Parathyroid adenoma (tissue), 2 donors: ENCODE measurements around the gene DOCK8.
"Not testable (repeated sequence)": the region's sequence is repeated elsewhere in the genome, so short reads cannot be mapped to it uniquely, and the experiment has no call there.

ENCODE experiments used
- H2AFZ ChIP-seq: fragments of 300-600 bp; sonication (generic); one replicate; pipeline ENCODE4 v1.7.0; 2017; ENCODE audit warnings: antibody characterized with exemption, mild to moderate bottlenecking
- H3K27ac ChIP-seq: fragments of 300-600 bp; sonication (generic); one replicate; pipeline ENCODE4 v1.7.0; 2017
- H3K27me3 ChIP-seq: fragments of 300-600 bp; sonication (generic); one replicate; pipeline ENCODE4 v1.7.0; 2017; ENCODE audit warnings: low read length; ENCODE audit not compliant: control insufficient read depth, insufficient read depth
- H3K36me3 ChIP-seq: fragments of 300-600 bp; sonication (generic); one replicate; pipeline ENCODE4 v1.7.0; 2017; ENCODE audit warnings: low read length; ENCODE audit not compliant: control insufficient read depth, insufficient read depth
- H3K4me1 ChIP-seq: fragments of 300-600 bp; sonication (generic); one replicate; pipeline ENCODE4 v1.7.0; 2017; ENCODE audit warnings: control low read depth
- H3K4me2 ChIP-seq: fragments of 300-600 bp; sonication (generic); one replicate; pipeline ENCODE4 v1.7.0; 2017; ENCODE audit warnings: low read length
- H3K4me3 ChIP-seq: fragments of 300-600 bp; sonication (generic); one replicate; pipeline ENCODE4 v1.7.0; 2017; ENCODE audit warnings: low read depth, low read length
- H3K79me2 ChIP-seq: fragments of 300-600 bp; sonication (generic); one replicate; pipeline ENCODE4 v1.7.0; 2017; ENCODE audit warnings: control low read depth
- H3K9ac ChIP-seq: fragments of 300-600 bp; sonication (generic); one replicate; pipeline ENCODE4 v1.7.0; 2017; ENCODE audit warnings: mild to moderate bottlenecking
- H3K9me3 ChIP-seq: fragments of 300-600 bp; sonication (generic); one replicate; pipeline ENCODE4 v1.7.0; 2017; ENCODE audit warnings: low read length; ENCODE audit not compliant: control insufficient read depth
- TF ChIP-seq, protein P1 (sequence below): fragments of 300-600 bp; sonication (generic); IDR thresholded peaks from one replicate; pipeline ENCODE4 v1.7.0; 2017; ENCODE audit warnings: antibody characterized with exemption, mild to moderate bottlenecking
- donor health status: primary hyperparathyroidism.

The DOCK8 gene

DNA sequence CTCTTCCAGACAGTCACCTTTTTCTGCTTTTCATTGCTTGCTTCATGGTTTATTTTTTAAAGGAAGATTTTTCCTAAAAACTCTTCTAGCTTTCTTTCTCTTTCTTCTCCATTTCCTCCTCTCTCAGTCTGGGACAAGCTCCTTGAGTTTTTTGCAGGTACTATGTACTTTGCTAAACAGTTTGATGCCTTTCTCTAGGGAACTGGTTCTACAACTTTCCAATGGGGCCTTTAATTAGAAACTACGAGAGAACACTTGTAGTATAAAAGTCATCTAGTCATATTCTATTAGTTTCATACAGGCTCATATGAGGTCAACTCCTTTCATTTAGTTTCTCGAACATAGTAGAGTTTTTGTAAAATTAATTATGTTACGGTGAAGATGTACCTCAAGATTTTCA lies 189.6 kb downstream of the DOCK8 start:
- Histone ChIP-seq H3K4me1 (no peaks in the 10 kb centered on the region), H3K4me2 (no peak overlapping the region), H2AFZ (no peak overlapping the region), H3K36me3 (no peaks in the 10 kb centered on the region), H3K27ac (no peak overlapping the region), H3K4me3 (no peak overlapping the region), H3K27me3 (no peaks in the 10 kb centered on the region), H3K79me2 (no peaks in the 10 kb centered on the region), H3K9me3 (no peaks in the 10 kb centered on the region), H3K9ac (no peak overlapping the region)
- TF ChIP-seq, protein P1, sequence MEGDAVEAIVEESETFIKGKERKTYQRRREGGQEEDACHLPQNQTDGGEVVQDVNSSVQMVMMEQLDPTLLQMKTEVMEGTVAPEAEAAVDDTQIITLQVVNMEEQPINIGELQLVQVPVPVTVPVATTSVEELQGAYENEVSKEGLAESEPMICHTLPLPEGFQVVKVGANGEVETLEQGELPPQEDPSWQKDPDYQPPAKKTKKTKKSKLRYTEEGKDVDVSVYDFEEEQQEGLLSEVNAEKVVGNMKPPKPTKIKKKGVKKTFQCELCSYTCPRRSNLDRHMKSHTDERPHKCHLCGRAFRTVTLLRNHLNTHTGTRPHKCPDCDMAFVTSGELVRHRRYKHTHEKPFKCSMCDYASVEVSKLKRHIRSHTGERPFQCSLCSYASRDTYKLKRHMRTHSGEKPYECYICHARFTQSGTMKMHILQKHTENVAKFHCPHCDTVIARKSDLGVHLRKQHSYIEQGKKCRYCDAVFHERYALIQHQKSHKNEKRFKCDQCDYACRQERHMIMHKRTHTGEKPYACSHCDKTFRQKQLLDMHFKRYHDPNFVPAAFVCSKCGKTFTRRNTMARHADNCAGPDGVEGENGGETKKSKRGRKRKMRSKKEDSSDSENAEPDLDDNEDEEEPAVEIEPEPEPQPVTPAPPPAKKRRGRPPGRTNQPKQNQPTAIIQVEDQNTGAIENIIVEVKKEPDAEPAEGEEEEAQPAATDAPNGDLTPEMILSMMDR = no peak

DNA sequence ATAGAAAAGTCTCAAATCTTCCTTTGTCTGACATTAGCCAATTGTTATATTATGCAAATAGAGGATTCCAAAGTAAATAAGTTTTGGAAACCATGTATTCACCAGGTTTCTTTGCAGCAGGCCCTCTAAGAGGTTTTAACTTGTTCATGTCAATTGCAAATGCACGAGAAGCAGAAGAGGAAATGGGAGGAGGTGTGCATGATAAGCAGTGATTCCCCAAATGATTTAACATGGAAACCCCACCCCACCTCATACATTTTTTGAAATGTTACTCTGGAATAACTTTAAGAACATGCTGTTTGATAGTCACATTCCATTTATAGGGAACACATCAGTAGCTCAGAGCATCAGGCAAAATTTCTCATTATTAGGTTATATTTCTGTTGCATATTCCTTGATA lies 190.7 kb downstream of the DOCK8 start:
- Histone ChIP-seq H3K79me2 (no peaks in the 10 kb centered on the region), H3K36me3 (no peaks in the 10 kb centered on the region)

DNA sequence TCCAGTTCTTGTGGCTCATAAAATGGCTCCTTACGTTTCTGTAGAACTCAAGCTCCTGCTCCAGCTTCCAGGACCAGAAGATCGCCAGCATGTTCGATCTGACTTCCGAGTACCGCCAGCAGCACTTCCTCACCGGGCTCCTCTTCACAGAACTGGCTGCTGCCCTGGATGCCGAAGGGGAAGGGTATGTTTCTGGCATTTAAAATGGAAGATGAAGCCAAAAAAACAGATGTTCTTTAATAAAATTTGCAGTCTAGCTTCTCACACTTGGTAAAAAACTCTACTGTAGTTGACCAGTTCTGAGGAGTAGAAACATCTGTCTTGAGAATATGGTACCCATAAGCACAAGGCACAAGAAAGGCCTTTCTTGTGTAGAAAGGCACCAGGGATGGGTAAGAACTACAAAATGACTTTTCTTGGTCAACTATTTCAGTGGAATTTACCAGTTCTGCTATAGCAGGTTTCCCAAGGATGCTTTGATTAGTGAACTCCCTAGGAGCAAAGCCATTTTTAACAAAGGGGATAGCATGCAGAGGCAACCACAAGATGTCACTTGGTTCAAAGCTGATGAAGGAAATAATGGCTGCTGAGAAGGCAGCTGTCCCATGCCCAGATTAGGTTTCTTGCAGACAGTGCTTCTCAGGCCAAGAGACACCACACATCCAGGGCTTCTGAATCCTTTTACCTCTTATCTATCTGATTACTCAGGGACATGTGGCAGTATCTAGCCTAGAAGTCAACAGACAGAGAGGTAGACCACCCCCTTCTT lies 192.4 kb downstream of the DOCK8 start:
- Histone ChIP-seq H3K9ac (no peak overlapping the region), H3K79me2 (no peaks in the 10 kb centered on the region), H3K9me3 (no peaks in the 10 kb centered on the region), H3K36me3 (no peaks in the 10 kb centered on the region), H2AFZ (no peak overlapping the region), H3K4me3 (no peak overlapping the region), H3K4me1 (no peaks in the 10 kb centered on the region), H3K4me2 (no peak overlapping the region), H3K27me3 (no peaks in the 10 kb centered on the region), H3K27ac (no peak overlapping the region)
- TF ChIP-seq, protein P1 = no peak

More for the DNA sequence above, 190.7 kb downstream of the DOCK8 start:
- H3K27me3 ChIP-seq = no peaks in the 10 kb centered on the region
- no peaks in the 10 kb centered on the region for H3K9me3 ChIP-seq
- no peak overlapping the region for H3K9ac ChIP-seq
- no peak overlapping the region for H3K27ac ChIP-seq
- H3K4me1 ChIP-seq = no peaks in the 10 kb centered on the region
- H2AFZ ChIP-seq = no peak overlapping the region
- no peak overlapping the region for H3K4me3 ChIP-seq
- H3K4me2 ChIP-seq = no peak overlapping the region
- TF ChIP-seq, protein P1 = no peak

DNA sequence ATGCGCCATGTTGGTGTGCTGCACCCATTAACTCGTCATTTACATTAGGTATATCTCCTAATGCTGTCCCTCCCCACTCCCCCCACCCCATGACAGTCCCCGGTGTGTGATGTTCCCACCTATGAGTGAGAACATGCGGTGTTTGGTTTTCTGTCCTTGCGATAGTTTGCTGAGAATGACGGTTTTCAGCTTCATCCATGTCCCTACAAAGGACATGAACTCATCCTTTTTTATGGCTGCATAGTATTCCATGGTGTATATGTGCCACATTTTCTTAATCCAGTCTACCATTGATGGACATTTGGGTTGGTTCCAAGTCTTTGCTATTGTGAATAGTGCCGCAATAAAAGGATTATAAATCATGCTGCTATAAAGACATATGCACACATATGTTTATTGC lies 195.0 kb downstream of the DOCK8 start:
- H2AFZ ChIP-seq, H3K27ac ChIP-seq, H3K36me3 ChIP-seq, H3K4me3 ChIP-seq, H3K4me2 ChIP-seq, H3K27me3 ChIP-seq, H3K9me3 ChIP-seq, H3K4me1 ChIP-seq, H3K79me2 ChIP-seq, H3K9ac ChIP-seq: not testable (repeated sequence)

DNA sequence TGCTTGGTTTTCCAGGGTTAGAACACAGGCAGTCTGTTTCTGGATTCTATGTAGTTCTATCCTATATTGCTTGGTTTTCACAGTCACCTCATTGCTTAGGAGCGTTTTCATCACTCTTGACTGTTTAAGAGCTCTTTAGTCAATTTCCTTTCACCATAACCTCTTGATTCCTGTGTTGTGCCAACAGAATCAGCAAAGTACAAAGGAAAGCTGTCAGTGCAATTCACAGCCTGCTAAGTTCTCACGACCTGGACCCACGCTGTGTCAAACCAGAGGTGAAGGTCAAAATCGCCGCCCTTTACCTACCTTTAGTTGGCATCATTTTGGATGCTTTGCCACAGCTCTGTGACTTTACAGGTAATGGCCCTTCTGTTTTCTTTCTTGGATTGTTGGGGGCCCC lies 199.9 kb downstream of the DOCK8 start:
- no peak overlapping the region for H3K4me2 ChIP-seq
- no peak overlapping the region for H2AFZ ChIP-seq
- H3K79me2 ChIP-seq = no peaks in the 10 kb centered on the region
- no peaks in the 10 kb centered on the region for H3K4me1 ChIP-seq
- H3K27me3 ChIP-seq = no peaks in the 10 kb centered on the region
- no peak overlapping the region for H3K4me3 ChIP-seq
- H3K27ac ChIP-seq = no peak overlapping the region
- no peak overlapping the region for H3K9ac ChIP-seq
- TF ChIP-seq, protein P1 = no peak
- H3K36me3 ChIP-seq = no peaks in the 10 kb centered on the region
- H3K9me3 ChIP-seq = no peaks in the 10 kb centered on the region
